Fibroblast of lung (primary cell): Measurements from ENCODE around the gene ATRX.

ENCODE experiments used
- EZH2 ChIP-seq: IDR thresholded peaks from 2 replicates; pipeline ENCODE4 v1.5.1; 2012; ENCODE audit warnings: low read length, control low read depth, mild to moderate bottlenecking; ENCODE audit errors: missing control alignments
- TF ChIP-seq, protein P1 (sequence below), 2 donors: IDR thresholded peaks in 1 of 2; conservative IDR thresholded peaks in 1 of 2; 1 replicate in 1 of 2; 2 replicates in 1 of 2; pipeline ENCODE4 v1.5.1; 2011 to 2012; ENCODE audit warnings: low read length in 2 of 2, control low read depth in 1 of 2, inconsistent platforms in 1 of 2, low read depth in 1 of 2, mild to moderate bottlenecking in 1 of 2

DNA sequence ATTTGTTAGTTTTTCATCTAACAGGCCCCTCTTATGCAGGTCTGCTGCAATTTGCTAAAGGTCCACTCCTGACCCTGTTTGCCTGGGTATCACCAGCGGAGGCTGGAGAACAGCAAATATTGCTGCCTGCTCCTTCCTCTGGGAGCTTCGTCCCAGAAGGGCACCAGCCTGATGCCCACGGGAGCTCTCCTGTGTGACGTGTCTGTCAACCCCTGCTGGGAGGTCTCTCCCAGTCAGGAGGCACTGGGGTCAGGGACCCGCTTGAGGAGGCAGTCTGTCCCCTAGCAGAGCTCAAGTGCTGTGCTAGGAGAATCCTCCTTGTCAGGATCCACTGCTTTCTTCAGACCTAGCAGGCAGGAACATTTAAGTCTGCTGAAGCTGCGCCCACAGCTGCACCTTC is 30.5 kb downstream of the ATRX start:
- TF ChIP-seq, protein P1, sequence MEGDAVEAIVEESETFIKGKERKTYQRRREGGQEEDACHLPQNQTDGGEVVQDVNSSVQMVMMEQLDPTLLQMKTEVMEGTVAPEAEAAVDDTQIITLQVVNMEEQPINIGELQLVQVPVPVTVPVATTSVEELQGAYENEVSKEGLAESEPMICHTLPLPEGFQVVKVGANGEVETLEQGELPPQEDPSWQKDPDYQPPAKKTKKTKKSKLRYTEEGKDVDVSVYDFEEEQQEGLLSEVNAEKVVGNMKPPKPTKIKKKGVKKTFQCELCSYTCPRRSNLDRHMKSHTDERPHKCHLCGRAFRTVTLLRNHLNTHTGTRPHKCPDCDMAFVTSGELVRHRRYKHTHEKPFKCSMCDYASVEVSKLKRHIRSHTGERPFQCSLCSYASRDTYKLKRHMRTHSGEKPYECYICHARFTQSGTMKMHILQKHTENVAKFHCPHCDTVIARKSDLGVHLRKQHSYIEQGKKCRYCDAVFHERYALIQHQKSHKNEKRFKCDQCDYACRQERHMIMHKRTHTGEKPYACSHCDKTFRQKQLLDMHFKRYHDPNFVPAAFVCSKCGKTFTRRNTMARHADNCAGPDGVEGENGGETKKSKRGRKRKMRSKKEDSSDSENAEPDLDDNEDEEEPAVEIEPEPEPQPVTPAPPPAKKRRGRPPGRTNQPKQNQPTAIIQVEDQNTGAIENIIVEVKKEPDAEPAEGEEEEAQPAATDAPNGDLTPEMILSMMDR (conservative IDR thresholded peaks at IDR 0.05 in 1 of 2, IDR thresholded peaks at IDR 0.05 in 1 of 2; ENCODE audit: low read depth in 1 of 2, low read length in 2 of 2) = no peak
- no peak for TF ChIP-seq EZH2
